ENCODE data around the gene C16orf92. TPM values are rescaled to one million over a fixed set of nuclear protein-coding genes. Genes with fewer than 3 reads are reported as not detected.

C16orf92 gene
- total RNA-seq, 1 donor from 2014 or later, result not detected

DNA sequence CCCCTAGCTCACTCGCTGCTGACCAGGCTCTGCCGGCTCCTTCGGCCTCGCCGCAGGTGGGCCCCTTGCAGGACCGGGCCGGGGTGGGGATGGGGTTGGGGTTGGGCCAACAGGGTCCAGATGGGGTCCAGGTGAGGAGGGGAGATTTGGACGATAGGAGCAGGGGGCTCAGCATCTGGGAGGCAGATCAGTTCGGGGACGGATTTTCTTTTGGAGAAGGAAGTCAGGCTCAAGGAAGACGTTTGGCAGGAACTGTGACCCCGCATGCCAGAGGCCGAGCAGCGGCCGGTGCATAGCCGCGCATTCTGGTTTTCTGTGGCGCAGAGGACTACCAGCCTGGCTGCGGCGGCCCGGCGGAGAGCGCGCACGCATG, 41.7 kb downstream of the C16orf92 start:
- Histone ChIP-seq H3K79me2 (ENCODE audit: low read depth) (peaks cover 59% of the 10 kb centered on the region), H3K9me3 (ENCODE audit: low read depth) (no peaks in the 10 kb centered on the region), H3F3A (ENCODE audit: low read depth) (peaks cover 46% of the 10 kb centered on the region), H3K9ac (peak overlapping the region; percentile 39), H3K27me3 (no peaks in the 10 kb centered on the region), H2AFZ (replicated peaks) (no peak overlapping the region), H4K20me1 (ENCODE audit: low read depth) (peaks cover 41% of the 10 kb centered on the region), H3K4me1 (peaks cover 34% of the 10 kb centered on the region), H3K27ac (peak overlapping the region; percentile 90), H3K4me2 (peak overlapping the region; percentile 86), H3K4me3 (peak overlapping the region; percentile 92), H3K36me3 (peaks cover 12% of the 10 kb centered on the region)
- peaks cover 49% of the 10 kb centered on the region for H3K4me1 Mint-ChIP-seq
- H3K27ac Mint-ChIP-seq, result peak overlapping the region; percentile 50
- no peaks in the 10 kb centered on the region for H3K9me3 Mint-ChIP-seq
- DNase-seq (ENCODE audit: low spot score), result no peak
- peaks cover 4% of the 10 kb centered on the region for H3K27me3 Mint-ChIP-seq (ENCODE audit: insufficient read depth, low read depth)
- peak overlapping the region; percentile 96 for H3K4me3 Mint-ChIP-seq
- peaks cover 27% of the 10 kb centered on the region for H3K36me3 Mint-ChIP-seq
- no peak for TF ChIP-seq EZH2 (IDR thresholded peaks at IDR 0.05)
- no peak for TF ChIP-seq CTCF (IDR thresholded peaks at IDR 0.05)
- no peak for TF ChIP-seq EZH2phosphoT487 (IDR thresholded peaks at IDR 0.05)

DNA sequence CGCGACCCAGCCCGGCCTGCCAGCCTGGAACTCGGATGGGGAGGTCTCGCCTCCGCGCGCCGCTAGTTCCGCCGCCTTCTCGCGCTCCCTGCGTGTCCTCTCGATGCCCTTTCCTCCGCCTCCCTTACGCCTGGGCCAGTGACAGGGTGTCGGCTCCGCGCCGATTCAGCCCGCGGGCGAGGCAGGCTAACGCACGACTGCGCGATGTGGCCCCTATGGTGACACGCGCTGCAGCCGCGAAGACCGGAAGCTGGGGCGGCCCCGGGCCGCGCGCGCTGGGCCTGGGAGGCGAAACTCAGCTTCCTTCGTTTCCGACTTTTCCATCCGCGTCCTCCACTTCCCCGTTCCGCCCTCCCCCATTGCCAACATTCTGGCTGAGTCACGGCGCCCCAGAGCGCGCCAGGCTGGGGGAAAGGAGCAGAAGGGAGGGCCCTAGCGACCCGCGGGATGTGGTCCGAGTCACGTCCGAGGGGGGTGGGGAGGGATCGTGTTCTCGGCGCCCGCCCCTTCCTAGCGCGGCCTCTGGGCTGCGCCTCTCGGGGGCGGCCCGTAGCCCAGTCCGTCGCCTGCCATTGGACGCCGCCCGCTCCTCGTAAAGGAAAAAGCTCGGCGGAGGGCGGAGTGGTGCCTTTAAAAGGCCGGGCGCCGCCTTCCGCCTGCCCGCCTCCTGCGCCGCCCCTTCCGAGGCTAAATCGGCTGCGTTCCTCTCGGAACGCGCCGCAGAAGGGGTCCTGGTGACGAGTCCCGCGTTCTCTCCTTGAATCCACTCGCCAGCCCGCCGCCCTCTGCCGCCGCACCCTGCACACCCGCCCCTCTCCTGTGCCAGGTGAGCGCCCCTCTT, 42.3 kb downstream of the C16orf92 start, which contains the start of gene ALDOA:
TSS of gene ALDOA (plus strand) at position 659 of the 841 bp plus-strand sequence. CDS start 1,138 bp downstream, outside the sequence.
- peak within 1 kb of the TSS; percentile 17 for H2AFZ ChIP-seq (replicated peaks)

GRCh38 chr16:30065943-30066760, 43.2 kb downstream of the C16orf92 start:
- peaks cover 44% of the 10 kb centered on the region for H3K4me1 Mint-ChIP-seq
- peaks cover 4% of the 10 kb centered on the region for H3K27me3 Mint-ChIP-seq (ENCODE audit: insufficient read depth, low read depth)
- Histone ChIP-seq H4K20me1 (ENCODE audit: low read depth) (peaks cover 48% of the 10 kb centered on the region), H3K4me3 (peak overlapping the region; percentile 92), H3K36me3 (peaks cover 13% of the 10 kb centered on the region), H3K9me3 (ENCODE audit: low read depth) (no peaks in the 10 kb centered on the region), H3K79me2 (ENCODE audit: low read depth) (peaks cover 65% of the 10 kb centered on the region), H3F3A (ENCODE audit: low read depth) (peaks cover 56% of the 10 kb centered on the region), H3K9ac (peak overlapping the region; percentile 64), H3K27ac (no peak overlapping the region), H3K4me2 (peak overlapping the region; percentile 86), H3K4me1 (peaks cover 28% of the 10 kb centered on the region), H2AFZ (replicated peaks) (no peak overlapping the region), H3K27me3 (no peaks in the 10 kb centered on the region)
- TF ChIP-seq CTCF (IDR thresholded peaks at IDR 0.05), result no peak
- no peak for TF ChIP-seq EZH2phosphoT487 (IDR thresholded peaks at IDR 0.05)
- TF ChIP-seq EZH2 (IDR thresholded peaks at IDR 0.05), result no peak
- H3K27ac Mint-ChIP-seq, result peak overlapping the region; percentile 72
- no peaks in the 10 kb centered on the region for H3K9me3 Mint-ChIP-seq
- H3K4me3 Mint-ChIP-seq, result peak overlapping the region; percentile 96
- peaks cover 29% of the 10 kb centered on the region for H3K36me3 Mint-ChIP-seq
- DNase-seq (ENCODE audit: low spot score), result peak; percentile 58

More for the DNA sequence above, 42.3 kb downstream of the C16orf92 start, which contains the start of gene ALDOA:
- Mint-ChIP-seq H3K9me3 (no peaks in the 10 kb centered on the region), H3K4me1 (peaks cover 49% of the 10 kb centered on the region), H3K27ac (peak within 1 kb of the TSS; percentile 72), H3K4me3 (peak within 1 kb of the TSS; percentile 96), H3K27me3 (ENCODE audit: insufficient read depth, low read depth) (peaks cover 4% of the 10 kb centered on the region), H3K36me3 (peaks cover 29% of the 10 kb centered on the region)
- peak within 1 kb of the TSS; percentile 92 for H3K4me3 ChIP-seq
- peaks cover 65% of the 10 kb centered on the region for H3K79me2 ChIP-seq (ENCODE audit: low read depth)
- TF ChIP-seq CTCF (IDR thresholded peaks at IDR 0.05) (no peak), EZH2phosphoT487 (IDR thresholded peaks at IDR 0.05) (no peak), EZH2 (IDR thresholded peaks at IDR 0.05) (no peak)
- H3K36me3 ChIP-seq, result peaks cover 13% of the 10 kb centered on the region
- peaks cover 34% of the 10 kb centered on the region for H3K4me1 ChIP-seq
- H3K4me2 ChIP-seq, result peak within 1 kb of the TSS; percentile 86
- DNase-seq (ENCODE audit: low spot score), result peak; percentile 98
- H3F3A ChIP-seq (ENCODE audit: low read depth), result peaks cover 51% of the 10 kb centered on the region
- H4K20me1 ChIP-seq (ENCODE audit: low read depth), result peaks cover 47% of the 10 kb centered on the region
- H3K9ac ChIP-seq, result peak within 1 kb of the TSS; percentile 64
- H3K27ac ChIP-seq, result peak within 1 kb of the TSS; percentile 90
- no peaks in the 10 kb centered on the region for H3K9me3 ChIP-seq (ENCODE audit: low read depth)
- H3K27me3 ChIP-seq, result no peaks in the 10 kb centered on the region

All from neural progenitor cell (in vitro differentiated cells).